GM21576 (cell line): ENCODE measurements around the gene NEU1.
"Not testable (repeated sequence)": the region's sequence is repeated elsewhere in the genome, so short reads cannot be mapped to it uniquely, and the experiment has no call there.

Source experiments
- ATAC-seq: cut with Tn5 transposase; IDR thresholded peaks from one replicate; pipeline ENCODE4 v1.9.1; 2021; ENCODE audit warnings: mild to moderate bottlenecking, moderate library complexity; ENCODE audit not compliant: unreplicated experiment

The NEU1 gene

GRCh38 chr6:31862344-31863235 is at the start of gene NEU1:
Gene NEU1 (minus strand): TSS chr6:31862821. CDS start chr6:31862776, 45 bp downstream.
- ATAC-seq, result peak; percentile 90

- no peak for ATAC-seq
Measured at GRCh38 chr6:31911826-31912585, 49.4 kb upstream of the NEU1 start.

GRCh38 chr6:31909298-31909697 is 46.7 kb upstream of the NEU1 start:
- ATAC-seq, result not testable (repeated sequence)

- ATAC-seq, result peak; percentile 67
Measured at GRCh38 chr6:31908791-31909190, 46.2 kb upstream of the NEU1 start.

- ATAC-seq, result not testable (repeated sequence)
Measured at GRCh38 chr6:31908255-31908654, 45.6 kb upstream of the NEU1 start.

GRCh38 chr6:31907158-31907813 is 44.7 kb upstream of the NEU1 start:
- ATAC-seq, result no peak

GRCh38 chr6:31906727-31907126 is 44.1 kb upstream of the NEU1 start:
- ATAC-seq, result not testable (repeated sequence)

GRCh38 chr6:31906122-31906521 is 43.5 kb upstream of the NEU1 start:
- ATAC-seq, result no peak

GRCh38 chr6:31905041-31905440 is 42.4 kb upstream of the NEU1 start:
- no peak for ATAC-seq

- no peak for ATAC-seq
Measured at GRCh38 chr6:31903957-31904356, 41.3 kb upstream of the NEU1 start.

GRCh38 chr6:31901953-31902643 is 39.5 kb upstream of the NEU1 start, which contains the start of gene ZBTB12:
Gene ZBTB12 (minus strand): TSS chr6:31902086. CDS start chr6:31901305, 781 bp downstream.
- ATAC-seq, result peak; percentile 40

- no peak for ATAC-seq
Measured at GRCh38 chr6:31901415-31901952, 38.9 kb upstream of the NEU1 start.

GRCh38 chr6:31900917-31901414 is 38.3 kb upstream of the NEU1 start:
- ATAC-seq, result no peak

- no peak for ATAC-seq
Measured at GRCh38 chr6:31899882-31900722, 37.5 kb upstream of the NEU1 start.

- no peak for ATAC-seq
Measured at GRCh38 chr6:31899215-31899614, 36.6 kb upstream of the NEU1 start.

- ATAC-seq, result no peak
Measured at GRCh38 chr6:31898383-31899011, 35.9 kb upstream of the NEU1 start.

- no peak for ATAC-seq
Measured at GRCh38 chr6:31897612-31898382, 35.2 kb upstream of the NEU1 start, which contains the start of gene EHMT2. Gene EHMT2 (minus strand): TSS chr6:31897698. CDS start chr6:31897677, 21 bp downstream.
